CD4-positive, CD25-positive, alpha-beta regulatory T cell (primary cell): ENCODE data around the gene C10orf90. TPM values are rescaled to one million over a fixed set of nuclear protein-coding genes. Genes with fewer than 3 reads are reported as not detected.

Experiments
- ATAC-seq, 2 donors: fragments of 150-1000 bp; cut with Tn5 transposase; one replicate each; pipeline ENCODE4 v1.10.0; 2021; ENCODE audit warnings: low read depth in 2 of 2, moderate number of reproducible peaks in 2 of 2, moderate library complexity in 1 of 2
- DNase-seq, 3 donors: peaks; one replicate each; pipeline versions ENCODE4 v3.0.0 to v3.0.0-alpha.2; 2012 to 2022; ENCODE audit warnings: mixed read lengths in 1 of 3
- H3K27ac ChIP-seq: one replicate; pipeline ENCODE4 v1.7.0; 2013; ENCODE audit warnings: mild to moderate bottlenecking, low read length; ENCODE audit not compliant: insufficient read depth, poor library complexity, severe bottlenecking
- H3K27me3 ChIP-seq: one replicate; pipeline ENCODE4 v1.7.0; 2013; ENCODE audit warnings: low read length; ENCODE audit not compliant: control insufficient read depth, insufficient read depth
- H3K36me3 ChIP-seq: one replicate; pipeline ENCODE4 v1.7.0; 2013; ENCODE audit warnings: mild to moderate bottlenecking, low read length, moderate library complexity; ENCODE audit not compliant: control insufficient read depth, insufficient read depth
- H3K4me1 ChIP-seq: 2 replicates; pipeline ENCODE4 v1.7.0; 2013; ENCODE audit warnings: mild to moderate bottlenecking, low read length; ENCODE audit not compliant: insufficient read depth, control insufficient read depth, poor library complexity, severe bottlenecking
- H3K4me3 ChIP-seq: one replicate; pipeline ENCODE4 v1.7.0; 2013; ENCODE audit warnings: low read depth, mild to moderate bottlenecking, low read length, moderate library complexity
- H3K9me3 ChIP-seq, 2 experiments: 1 replicate in 1 of 2; 2 replicates in 1 of 2; pipeline ENCODE4 v1.7.0; 2013; ENCODE audit warnings: low read length in 2 of 2, mild to moderate bottlenecking in 1 of 2, moderate library complexity in 1 of 2; ENCODE audit not compliant: control insufficient read depth in 2 of 2
- H3K27ac Mint-ChIP-seq, 3 donors: one replicate each; pipeline ENCODE4 v1.8.0; 2020 to 2022; ENCODE audit warnings: mild to moderate bottlenecking in 3 of 3, mixed read lengths in 3 of 3, moderate library complexity in 2 of 3
- H3K27me3 Mint-ChIP-seq: one replicate; pipeline ENCODE4 v1.8.0; 2022; ENCODE audit warnings: mild to moderate bottlenecking, mixed read lengths
- H3K36me3 Mint-ChIP-seq: one replicate; pipeline ENCODE4 v1.8.0; 2020; ENCODE audit warnings: mixed read lengths
- H3K4me1 Mint-ChIP-seq, 4 donors: one replicate each; pipeline ENCODE4 v1.8.0; 2020 to 2022; ENCODE audit warnings: mixed read lengths in 4 of 4, mild to moderate bottlenecking in 1 of 4
- H3K4me3 Mint-ChIP-seq, 4 donors: one replicate each; pipeline ENCODE4 v1.8.0; 2020 to 2022; ENCODE audit warnings: mild to moderate bottlenecking in 4 of 4, mixed read lengths in 4 of 4, moderate library complexity in 3 of 4
- H3K9me3 Mint-ChIP-seq, 7 donors: one replicate each; pipeline ENCODE4 v1.8.0; 2020 to 2022; ENCODE audit warnings: mixed read lengths in 7 of 7, mild to moderate bottlenecking in 3 of 7, moderate library complexity in 2 of 7
- polyA plus RNA-seq, 4 donors: library from polyadenylated mRNA; unstranded; fragments of 300-500 nt; fragmentation: Illumina TruSeq; gene quantifications; one replicate each; pipeline ENCODE4 v1.2.3, GENCODE V29; 2021
- total RNA-seq: library from RNA; stranded (reverse); gene quantifications from one replicate; pipeline ENCODE4 v1.2.3, GENCODE V29; 2022

Gene C10orf90
- total and polyA plus RNA-seq, 5 donors from 2014 or later: not detected

GRCh38 chr10:126475074-126475691 lies 195.3 kb downstream of the C10orf90 start:
- H3K4me1 Mint-ChIP-seq: peaks cover 0 to 12% (median 2%) of the 10 kb centered on the region in 4 donors
- Histone ChIP-seq H3K4me1 (peaks cover 4% of the 10 kb centered on the region), H3K9me3 (no peaks in the 10 kb centered on the region), H3K4me3 (no peak overlapping the region), H3K27ac (no peak overlapping the region), H3K27me3 (no peaks in the 10 kb centered on the region), H3K36me3 (no peaks in the 10 kb centered on the region)
- H3K9me3 Mint-ChIP-seq: peaks cover 0 to 2% (median 0%) of the 10 kb centered on the region in 7 donors
- no peaks in the 10 kb centered on the region for H3K27me3 Mint-ChIP-seq
- DNase-seq: no peak
- H3K4me3 Mint-ChIP-seq: no peak overlapping the region
- H3K27ac Mint-ChIP-seq: no peak overlapping the region
- no peaks in the 10 kb centered on the region for H3K36me3 Mint-ChIP-seq
- ATAC-seq: no peak

- DNase-seq: no peak
- Mint-ChIP-seq H3K27me3 (no peaks in the 10 kb centered on the region), H3K4me3 (no peak overlapping the region), H3K9me3 (peaks cover 0 to 2% (median 0%) of the 10 kb centered on the region in 7 donors), H3K4me1 (peaks cover 9 to 23% (median 11%) of the 10 kb centered on the region in 4 donors), H3K27ac (no peak overlapping the region), H3K36me3 (no peaks in the 10 kb centered on the region)
- Histone ChIP-seq H3K36me3 (no peaks in the 10 kb centered on the region), H3K9me3 (no peaks in the 10 kb centered on the region), H3K27me3 (no peaks in the 10 kb centered on the region), H3K4me3 (no peak overlapping the region), H3K4me1 (peaks cover 15% of the 10 kb centered on the region), H3K27ac (no peak overlapping the region)
- no peak for ATAC-seq
Measured at GRCh38 chr10:126474031-126474430, 196.5 kb downstream of the C10orf90 start.

GRCh38 chr10:126470991-126471390 lies 199.5 kb downstream of the C10orf90 start:
- H3K27ac ChIP-seq: no peak overlapping the region
- no peak overlapping the region for H3K4me3 ChIP-seq
- no peaks in the 10 kb centered on the region for H3K9me3 ChIP-seq
- no peak for ATAC-seq
- no peaks in the 10 kb centered on the region for H3K27me3 Mint-ChIP-seq
- H3K27me3 ChIP-seq: no peaks in the 10 kb centered on the region
- peaks cover 15 to 31% (median 16%) of the 10 kb centered on the region in 4 donors for H3K4me1 Mint-ChIP-seq
- no peaks in the 10 kb centered on the region for H3K36me3 ChIP-seq
- H3K27ac Mint-ChIP-seq: peak overlapping the region in 1 of 3 donors; percentile 25
- peaks cover 24% of the 10 kb centered on the region for H3K4me1 ChIP-seq
- no peak for DNase-seq
- H3K9me3 Mint-ChIP-seq: peaks cover 0 to 2% (median 0%) of the 10 kb centered on the region in 7 donors
- H3K36me3 Mint-ChIP-seq: no peaks in the 10 kb centered on the region
- peak overlapping the region in 1 of 4 donors; percentile 73 for H3K4me3 Mint-ChIP-seq

- H3K27ac Mint-ChIP-seq: peak overlapping the region in 2 of 3 donors; percentile 25 to 48
- no peaks in the 10 kb centered on the region for H3K27me3 Mint-ChIP-seq
- peak overlapping the region; percentile 34 to 69 (median 50) for H3K4me3 Mint-ChIP-seq
- no peaks in the 10 kb centered on the region for H3K36me3 ChIP-seq
- peaks cover 24% of the 10 kb centered on the region for H3K4me1 ChIP-seq
- H3K27ac ChIP-seq: no peak overlapping the region
- peak overlapping the region; percentile 27 for H3K4me3 ChIP-seq
- no peaks in the 10 kb centered on the region for H3K36me3 Mint-ChIP-seq
- H3K9me3 Mint-ChIP-seq: peaks cover 0 to 2% (median 0%) of the 10 kb centered on the region in 7 donors
- H3K4me1 Mint-ChIP-seq: peaks cover 15 to 31% (median 16%) of the 10 kb centered on the region in 4 donors
- H3K27me3 ChIP-seq: no peaks in the 10 kb centered on the region
- no peak for DNase-seq
- ATAC-seq: peak in 1 of 2 donors; percentile 20
- no peaks in the 10 kb centered on the region for H3K9me3 ChIP-seq
Measured at GRCh38 chr10:126469692-126470091, 200.8 kb downstream of the C10orf90 start.

- peaks cover 0 to 2% (median 0%) of the 10 kb centered on the region in 7 donors for H3K9me3 Mint-ChIP-seq
- peaks cover 15 to 31% (median 16%) of the 10 kb centered on the region in 4 donors for H3K4me1 Mint-ChIP-seq
- H3K36me3 Mint-ChIP-seq: no peaks in the 10 kb centered on the region
- Histone ChIP-seq H3K27ac (peak overlapping the region; percentile 47), H3K9me3 (no peaks in the 10 kb centered on the region), H3K4me1 (peaks cover 24% of the 10 kb centered on the region), H3K4me3 (peak overlapping the region; percentile 27), H3K36me3 (no peaks in the 10 kb centered on the region), H3K27me3 (no peaks in the 10 kb centered on the region)
- DNase-seq: peak in 2 of 3 donors; percentile 9 to 48
- peak overlapping the region; percentile 34 to 76 (median 55) for H3K4me3 Mint-ChIP-seq
- peak; percentile 84 to 85 for ATAC-seq
- no peaks in the 10 kb centered on the region for H3K27me3 Mint-ChIP-seq
- H3K27ac Mint-ChIP-seq: peak overlapping the region; percentile 33 to 53 (median 48)
Measured at GRCh38 chr10:126468876-126469643, 201.4 kb downstream of the C10orf90 start.

GRCh38 chr10:126468467-126468866 lies 202.0 kb downstream of the C10orf90 start:
- Histone ChIP-seq H3K4me3 (no peak overlapping the region), H3K27ac (no peak overlapping the region), H3K36me3 (no peaks in the 10 kb centered on the region), H3K4me1 (peaks cover 24% of the 10 kb centered on the region), H3K27me3 (no peaks in the 10 kb centered on the region), H3K9me3 (no peaks in the 10 kb centered on the region)
- no peaks in the 10 kb centered on the region for H3K27me3 Mint-ChIP-seq
- DNase-seq (no peak), ATAC-seq (no peak)
- H3K36me3 Mint-ChIP-seq: no peaks in the 10 kb centered on the region
- no peak overlapping the region for H3K4me3 Mint-ChIP-seq
- peaks cover 15 to 31% (median 16%) of the 10 kb centered on the region in 4 donors for H3K4me1 Mint-ChIP-seq
- peak overlapping the region in 1 of 3 donors; percentile 33 for H3K27ac Mint-ChIP-seq
- no peaks in the 10 kb centered on the region for H3K9me3 Mint-ChIP-seq

- Histone ChIP-seq H3K27ac (no peak overlapping the region), H3K27me3 (no peaks in the 10 kb centered on the region), H3K4me3 (no peak overlapping the region), H3K36me3 (no peaks in the 10 kb centered on the region), H3K9me3 (no peaks in the 10 kb centered on the region), H3K4me1 (peaks cover 24% of the 10 kb centered on the region)
- Mint-ChIP-seq H3K36me3 (no peaks in the 10 kb centered on the region), H3K4me1 (peaks cover 14 to 24% (median 15%) of the 10 kb centered on the region in 4 donors), H3K9me3 (peaks cover 0 to 1% (median 0%) of the 10 kb centered on the region in 7 donors), H3K4me3 (no peak overlapping the region), H3K27me3 (peaks cover 6% of the 10 kb centered on the region), H3K27ac (no peak overlapping the region)
- DNase-seq (no peak), ATAC-seq (no peak)
Measured at GRCh38 chr10:126465771-126466170, 204.7 kb downstream of the C10orf90 start.
